NCI-H345 treated with DMSO at 0.1 percent for 48 hours (cell line): Measurements from ENCODE around the gene PTPMT1.
"Not testable (repeated sequence)": the region's sequence is repeated elsewhere in the genome, so short reads cannot be mapped to it uniquely, and the experiment has no call there.

Experiments
- DNase-seq: peaks from one replicate; lab custom pipeline; 2025; ENCODE audit not compliant: unreplicated experiment; lab: John Stamatoyannopoulos, UW

Gene PTPMT1, protein sequence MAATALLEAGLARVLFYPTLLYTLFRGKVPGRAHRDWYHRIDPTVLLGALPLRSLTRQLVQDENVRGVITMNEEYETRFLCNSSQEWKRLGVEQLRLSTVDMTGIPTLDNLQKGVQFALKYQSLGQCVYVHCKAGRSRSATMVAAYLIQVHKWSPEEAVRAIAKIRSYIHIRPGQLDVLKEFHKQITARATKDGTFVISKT

GRCh38 chr11:47565340-47566148, at the start of gene PTPMT1:
TSS of gene PTPMT1 (plus strand) at chr11:47565599. CDS start at chr11:47565623, 24 bp downstream.
- DNase-seq: no peak

DNA sequence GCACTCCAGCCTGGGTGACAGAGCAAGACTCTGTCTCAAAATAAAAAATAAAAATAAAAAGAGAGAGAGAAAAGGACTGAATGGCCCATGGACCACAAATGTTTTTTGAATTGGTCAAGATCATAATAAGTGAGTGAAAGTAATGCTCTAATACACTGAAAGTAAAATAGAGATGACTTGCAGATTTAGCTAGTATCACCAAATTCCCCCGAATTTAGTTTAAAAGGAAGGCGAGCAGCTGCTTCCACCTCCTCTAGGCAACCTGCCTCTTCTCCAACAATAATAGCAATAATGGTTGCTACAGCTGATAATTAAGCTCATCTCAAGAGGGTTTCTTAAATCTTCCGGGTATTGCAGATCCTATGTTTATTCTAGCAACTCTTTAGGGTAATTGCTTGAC, 49.2 kb upstream of the PTPMT1 start:
- DNase-seq: no peak

DNA sequence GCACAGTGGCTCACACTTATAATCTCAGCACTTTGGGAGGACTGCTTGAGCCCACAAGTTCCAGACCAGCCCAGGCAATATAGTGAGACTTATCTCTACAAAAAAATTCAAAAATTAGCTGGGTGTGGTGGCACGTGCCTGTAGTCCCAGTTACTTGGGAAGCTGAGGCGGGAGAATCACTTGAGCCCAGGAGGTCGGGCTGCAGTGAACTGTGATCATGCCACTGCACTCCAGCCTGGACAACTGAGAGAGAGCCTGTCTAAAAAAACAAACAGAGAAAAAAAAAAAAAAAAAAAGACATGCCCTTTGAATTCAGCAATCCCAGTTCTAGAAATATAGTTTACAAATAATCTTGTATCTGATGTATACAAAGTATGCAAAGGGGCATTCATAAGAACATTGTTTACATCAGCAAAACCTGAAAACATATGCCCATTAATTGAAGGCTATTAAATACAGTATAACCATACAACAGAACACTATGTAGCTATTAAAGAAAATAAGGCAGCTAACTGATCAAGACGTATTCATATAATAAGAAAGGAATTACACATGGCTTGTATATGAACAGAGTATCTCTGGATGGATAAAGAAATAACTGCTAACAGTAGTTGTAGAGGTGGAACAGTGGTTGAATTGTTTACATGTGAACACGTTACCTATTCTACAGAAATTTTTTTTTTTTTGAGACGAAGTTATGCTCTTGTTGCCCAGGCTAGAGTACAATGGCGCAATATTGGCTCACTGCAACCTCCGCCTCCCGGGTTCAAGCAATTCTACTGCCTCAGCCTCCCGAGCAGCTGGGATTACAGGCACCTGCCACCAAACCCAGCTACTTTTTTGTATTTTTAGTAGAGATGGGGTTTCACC, 48.2 kb upstream of the PTPMT1 start:
- DNase-seq: no peak

DNA sequence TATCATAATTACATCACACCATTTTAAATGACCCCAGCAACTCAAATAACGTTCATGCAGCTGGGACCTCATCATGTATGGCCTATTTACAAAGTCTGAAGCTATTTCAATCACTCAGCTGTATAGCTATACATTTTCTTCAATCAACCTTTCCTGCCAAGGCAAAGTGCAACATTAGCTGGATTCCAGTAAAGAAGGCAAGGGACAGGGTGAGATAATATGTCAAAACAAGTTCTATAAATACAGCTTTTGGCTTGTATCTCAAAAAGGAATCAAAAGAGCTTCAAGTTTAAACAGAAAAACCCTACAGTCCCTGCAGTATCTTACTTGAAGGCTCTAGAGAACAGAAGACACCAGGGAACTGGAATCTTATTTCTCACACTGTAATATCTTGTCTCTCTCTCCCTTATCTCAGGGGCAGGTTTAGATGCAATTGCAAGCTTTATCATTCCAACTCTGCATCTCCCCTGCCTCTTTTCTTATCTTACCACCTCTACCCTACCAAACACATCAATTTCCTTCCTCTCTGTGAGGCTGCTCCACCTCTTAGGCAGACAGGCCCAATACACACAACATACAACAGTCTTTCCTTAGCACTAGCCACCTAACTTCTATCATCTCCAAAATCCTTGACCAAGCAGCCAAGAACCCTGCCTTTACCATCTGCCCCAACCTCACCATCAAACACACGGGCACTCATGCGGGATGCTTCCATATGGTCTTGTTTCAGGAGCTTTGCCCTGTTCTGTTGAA, 47.0 kb upstream of the PTPMT1 start:
- no peak for DNase-seq

GRCh38 chr11:47523490-47524225, 41.7 kb upstream of the PTPMT1 start:
- no peak for DNase-seq

GRCh38 chr11:47524291-47524874, 41.0 kb upstream of the PTPMT1 start:
- DNase-seq: no peak

GRCh38 chr11:47526032-47526431, 39.4 kb upstream of the PTPMT1 start:
- not testable (repeated sequence) for DNase-seq

GRCh38 chr11:47527186-47527585, 38.2 kb upstream of the PTPMT1 start:
- DNase-seq: no peak

- no peak for DNase-seq
These were observed 35.4 kb upstream of the PTPMT1 start for GRCh38 chr11:47529951-47530350.

- DNase-seq: not testable (repeated sequence)
These were observed 34.7 kb upstream of the PTPMT1 start for GRCh38 chr11:47530721-47531120.

DNA sequence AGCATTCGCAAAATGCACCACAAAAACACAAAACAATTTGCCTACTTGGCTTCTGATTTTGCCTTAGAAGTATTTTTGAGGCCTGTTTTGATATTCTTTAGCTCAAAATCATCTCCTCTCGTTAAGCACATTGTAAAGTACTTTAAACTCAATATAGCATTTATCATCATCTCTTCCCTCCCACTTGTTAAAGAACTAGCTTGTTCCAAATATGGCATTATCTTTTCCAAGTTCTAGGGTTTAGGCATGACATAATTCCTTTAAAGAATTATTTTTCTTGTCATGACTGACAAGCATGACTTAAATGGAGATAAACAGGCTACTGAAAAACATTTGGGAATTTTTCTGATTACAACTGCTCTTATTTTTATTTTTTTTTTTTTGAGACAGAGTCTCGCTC, 33.7 kb upstream of the PTPMT1 start:
- no peak for DNase-seq

- DNase-seq: no peak
These were observed 32.7 kb upstream of the PTPMT1 start for GRCh38 chr11:47532597-47533213.

DNA sequence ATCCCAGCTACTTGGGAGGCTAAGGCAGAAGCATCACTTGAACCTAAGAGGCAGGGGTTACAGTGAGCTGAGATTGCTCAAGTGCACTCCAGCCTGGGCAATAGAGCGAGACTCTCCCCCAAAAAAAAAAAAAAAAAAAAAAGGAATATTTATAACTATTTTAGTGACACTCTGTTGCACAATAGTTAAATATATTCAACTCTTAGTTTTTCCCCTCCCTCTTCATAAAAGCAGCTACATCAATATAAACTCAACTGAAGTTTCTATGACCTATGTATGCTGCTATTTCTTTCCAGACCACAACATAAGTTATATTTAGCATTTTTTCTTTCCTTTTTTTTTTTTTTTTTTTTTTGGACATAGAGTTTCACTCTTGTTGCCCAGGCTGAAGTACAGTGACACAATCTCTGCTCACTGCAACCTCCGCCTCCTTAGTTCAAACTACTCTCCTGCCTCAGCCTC, 31.7 kb upstream of the PTPMT1 start:
- no peak for DNase-seq

- DNase-seq: no peak
These were observed 30.6 kb upstream of the PTPMT1 start for GRCh38 chr11:47534704-47535251.

DNA sequence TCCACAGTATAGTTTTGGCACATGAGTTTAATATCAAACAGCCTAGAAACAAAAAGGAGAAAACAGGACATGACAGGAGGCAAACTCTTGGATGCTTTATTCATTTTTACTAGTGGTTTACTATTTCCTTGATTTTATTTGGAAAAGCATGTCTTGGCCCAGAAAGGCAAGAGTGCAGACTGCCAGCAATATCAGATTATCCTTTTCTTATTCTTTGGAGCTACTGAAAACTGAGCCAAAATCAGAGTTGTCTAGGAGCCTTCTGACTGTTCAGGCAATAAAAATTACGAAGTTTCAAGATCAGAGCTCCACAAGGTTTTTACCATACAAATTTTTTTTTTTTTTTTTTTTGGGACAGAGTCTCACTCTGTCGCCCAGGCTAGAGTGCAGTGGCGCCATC, 28.5 kb upstream of the PTPMT1 start:
- no peak for DNase-seq

DNA sequence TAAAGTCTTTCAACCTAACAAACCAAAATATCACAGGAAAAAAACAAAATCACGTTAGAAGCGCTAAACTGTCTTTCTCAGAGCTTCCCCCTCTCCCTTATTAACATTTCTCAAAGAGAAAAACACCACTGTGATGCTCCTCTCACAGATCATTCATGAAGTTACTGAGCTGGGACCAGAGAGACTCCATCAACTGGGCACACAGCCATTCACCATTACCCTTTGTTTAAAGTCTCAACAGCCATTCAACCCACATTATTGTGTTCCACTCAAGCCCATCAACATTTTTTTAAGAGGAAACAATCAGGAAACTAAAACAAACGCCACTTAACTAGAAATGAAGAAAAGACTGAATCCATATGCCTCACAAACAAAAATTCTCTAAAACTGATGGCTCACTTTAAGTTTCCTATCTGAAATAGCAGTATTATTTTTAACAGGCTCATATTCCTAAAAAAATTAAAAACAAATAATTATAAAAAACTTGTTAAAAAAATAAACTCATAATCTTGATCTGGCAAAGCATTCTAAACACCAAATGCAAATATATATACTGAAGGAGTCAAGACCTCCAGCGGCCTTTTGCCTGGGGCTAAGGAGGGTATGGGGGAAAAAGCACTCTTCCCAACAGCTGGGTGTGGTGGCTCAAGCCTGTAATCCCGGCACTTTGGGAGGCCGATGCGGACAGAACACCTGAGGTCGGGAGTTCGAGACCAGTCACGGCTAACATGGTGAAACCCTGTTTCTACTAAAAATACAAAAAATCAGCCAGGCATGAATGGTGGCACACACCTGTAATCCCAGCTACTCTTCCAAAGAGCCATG, 26.4 kb upstream of the PTPMT1 start:
- DNase-seq: peak; percentile 33

DNA sequence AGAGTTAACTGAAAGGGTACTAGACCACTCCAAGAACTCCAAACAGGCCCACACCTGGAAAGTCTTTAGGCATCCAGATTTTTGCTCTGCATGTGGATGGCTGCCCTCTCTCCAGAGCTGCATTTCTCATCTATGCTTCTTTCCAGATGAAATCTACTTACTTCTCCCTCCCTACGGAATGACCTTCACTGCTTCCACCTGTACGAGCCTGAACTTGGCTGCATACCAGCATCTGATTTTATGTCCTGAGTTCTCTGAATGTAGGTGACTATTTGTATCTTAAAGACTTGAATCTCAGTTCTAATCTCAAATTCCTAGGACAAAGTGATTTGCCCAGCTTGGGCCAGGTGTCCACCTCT, 25.7 kb upstream of the PTPMT1 start:
- no peak for DNase-seq

GRCh38 chr11:47541070-47541469, 24.3 kb upstream of the PTPMT1 start:
- no peak for DNase-seq
